ENCODE measurements around the gene SH3YL1. TPM values are rescaled to one million over a fixed set of nuclear protein-coding genes. Genes with fewer than 3 reads are reported as not detected.

The SH3YL1 gene
- total and polyA plus RNA-seq, 2 experiments from 2014 or later = 35.6 to 45.8 TPM

DNA sequence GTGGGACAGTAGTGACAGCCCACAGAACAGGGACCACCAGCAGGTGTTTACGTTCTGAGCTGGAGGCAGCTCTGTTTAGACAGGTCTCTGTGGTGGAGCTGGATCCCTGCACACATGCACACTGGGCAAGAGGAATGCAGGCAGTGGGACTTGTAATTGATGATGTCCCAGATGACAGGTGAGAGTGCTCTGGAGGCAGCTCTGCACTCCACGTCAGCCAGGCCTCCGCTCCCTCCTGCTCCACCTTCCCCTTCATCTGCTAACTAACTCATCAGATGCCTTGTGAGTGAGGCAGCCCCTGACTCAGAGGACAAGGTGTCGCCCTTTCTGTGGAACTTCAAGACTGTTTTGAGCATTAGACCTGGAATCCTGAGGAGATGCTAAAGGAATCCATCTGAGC is 53.2 kb downstream of the SH3YL1 start (continued):
- TF ChIP-seq, protein P1, sequence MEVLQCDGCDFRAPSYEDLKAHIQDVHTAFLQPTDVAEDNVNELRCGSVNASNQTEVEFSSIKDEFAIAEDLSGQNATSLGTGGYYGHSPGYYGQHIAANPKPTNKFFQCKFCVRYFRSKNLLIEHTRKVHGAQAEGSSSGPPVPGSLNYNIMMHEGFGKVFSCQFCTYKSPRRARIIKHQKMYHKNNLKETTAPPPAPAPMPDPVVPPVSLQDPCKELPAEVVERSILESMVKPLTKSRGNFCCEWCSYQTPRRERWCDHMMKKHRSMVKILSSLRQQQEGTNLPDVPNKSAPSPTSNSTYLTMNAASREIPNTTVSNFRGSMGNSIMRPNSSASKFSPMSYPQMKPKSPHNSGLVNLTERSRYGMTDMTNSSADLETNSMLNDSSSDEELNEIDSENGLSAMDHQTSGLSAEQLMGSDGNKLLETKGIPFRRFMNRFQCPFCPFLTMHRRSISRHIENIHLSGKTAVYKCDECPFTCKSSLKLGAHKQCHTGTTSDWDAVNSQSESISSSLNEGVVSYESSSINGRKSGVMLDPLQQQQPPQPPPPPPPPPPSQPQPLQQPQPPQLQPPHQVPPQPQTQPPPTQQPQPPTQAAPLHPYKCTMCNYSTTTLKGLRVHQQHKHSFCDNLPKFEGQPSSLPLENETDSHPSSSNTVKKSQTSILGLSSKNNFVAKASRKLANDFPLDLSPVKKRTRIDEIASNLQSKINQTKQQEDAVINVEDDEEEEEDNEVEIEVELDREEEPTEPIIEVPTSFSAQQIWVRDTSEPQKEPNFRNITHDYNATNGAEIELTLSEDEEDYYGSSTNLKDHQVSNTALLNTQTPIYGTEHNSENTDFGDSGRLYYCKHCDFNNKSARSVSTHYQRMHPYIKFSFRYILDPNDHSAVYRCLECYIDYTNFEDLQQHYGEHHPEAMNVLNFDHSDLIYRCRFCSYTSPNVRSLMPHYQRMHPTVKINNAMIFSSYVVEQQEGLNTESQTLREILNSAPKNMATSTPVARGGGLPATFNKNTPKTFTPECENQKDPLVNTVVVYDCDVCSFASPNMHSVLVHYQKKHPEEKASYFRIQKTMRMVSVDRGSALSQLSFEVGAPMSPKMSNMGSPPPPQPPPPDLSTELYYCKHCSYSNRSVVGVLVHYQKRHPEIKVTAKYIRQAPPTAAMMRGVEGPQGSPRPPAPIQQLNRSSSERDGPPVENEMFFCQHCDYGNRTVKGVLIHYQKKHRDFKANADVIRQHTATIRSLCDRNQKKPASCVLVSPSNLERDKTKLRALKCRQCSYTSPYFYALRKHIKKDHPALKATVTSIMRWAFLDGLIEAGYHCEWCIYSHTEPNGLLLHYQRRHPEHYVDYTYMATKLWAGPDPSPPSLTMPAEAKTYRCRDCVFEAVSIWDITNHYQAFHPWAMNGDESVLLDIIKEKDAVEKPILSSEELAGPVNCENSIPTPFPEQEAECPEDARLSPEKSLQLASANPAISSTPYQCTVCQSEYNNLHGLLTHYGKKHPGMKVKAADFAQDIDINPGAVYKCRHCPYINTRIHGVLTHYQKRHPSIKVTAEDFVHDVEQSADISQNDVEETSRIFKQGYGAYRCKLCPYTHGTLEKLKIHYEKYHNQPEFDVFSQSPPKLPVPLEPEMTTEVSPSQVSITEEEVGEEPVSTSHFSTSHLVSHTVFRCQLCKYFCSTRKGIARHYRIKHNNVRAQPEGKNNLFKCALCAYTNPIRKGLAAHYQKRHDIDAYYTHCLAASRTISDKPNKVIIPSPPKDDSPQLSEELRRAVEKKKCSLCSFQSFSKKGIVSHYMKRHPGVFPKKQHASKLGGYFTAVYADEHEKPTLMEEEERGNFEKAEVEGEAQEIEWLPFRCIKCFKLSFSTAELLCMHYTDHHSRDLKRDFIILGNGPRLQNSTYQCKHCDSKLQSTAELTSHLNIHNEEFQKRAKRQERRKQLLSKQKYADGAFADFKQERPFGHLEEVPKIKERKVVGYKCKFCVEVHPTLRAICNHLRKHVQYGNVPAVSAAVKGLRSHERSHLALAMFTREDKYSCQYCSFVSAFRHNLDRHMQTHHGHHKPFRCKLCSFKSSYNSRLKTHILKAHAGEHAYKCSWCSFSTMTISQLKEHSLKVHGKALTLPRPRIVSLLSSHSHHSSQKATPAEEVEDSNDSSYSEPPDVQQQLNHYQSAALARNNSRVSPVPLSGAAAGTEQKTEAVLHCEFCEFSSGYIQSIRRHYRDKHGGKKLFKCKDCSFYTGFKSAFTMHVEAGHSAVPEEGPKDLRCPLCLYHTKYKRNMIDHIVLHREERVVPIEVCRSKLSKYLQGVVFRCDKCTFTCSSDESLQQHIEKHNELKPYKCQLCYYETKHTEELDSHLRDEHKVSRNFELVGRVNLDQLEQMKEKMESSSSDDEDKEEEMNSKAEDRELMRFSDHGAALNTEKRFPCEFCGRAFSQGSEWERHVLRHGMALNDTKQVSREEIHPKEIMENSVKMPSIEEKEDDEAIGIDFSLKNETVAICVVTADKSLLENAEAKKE (CRISPR knock-in tag; IDR thresholded peaks at IDR 0.05) = no peak
- TF ChIP-seq JUNB (IDR thresholded peaks at IDR 0.05; ENCODE audit: unreplicated experiment) (no peak), EZH2 (IDR thresholded peaks at IDR 0.05; ENCODE audit: low read depth, unreplicated experiment) (no peak)
- TF ChIP-seq, protein P2, sequence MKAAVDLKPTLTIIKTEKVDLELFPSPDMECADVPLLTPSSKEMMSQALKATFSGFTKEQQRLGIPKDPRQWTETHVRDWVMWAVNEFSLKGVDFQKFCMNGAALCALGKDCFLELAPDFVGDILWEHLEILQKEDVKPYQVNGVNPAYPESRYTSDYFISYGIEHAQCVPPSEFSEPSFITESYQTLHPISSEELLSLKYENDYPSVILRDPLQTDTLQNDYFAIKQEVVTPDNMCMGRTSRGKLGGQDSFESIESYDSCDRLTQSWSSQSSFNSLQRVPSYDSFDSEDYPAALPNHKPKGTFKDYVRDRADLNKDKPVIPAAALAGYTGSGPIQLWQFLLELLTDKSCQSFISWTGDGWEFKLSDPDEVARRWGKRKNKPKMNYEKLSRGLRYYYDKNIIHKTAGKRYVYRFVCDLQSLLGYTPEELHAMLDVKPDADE (IDR thresholded peaks at IDR 0.05) = no peak

DNA sequence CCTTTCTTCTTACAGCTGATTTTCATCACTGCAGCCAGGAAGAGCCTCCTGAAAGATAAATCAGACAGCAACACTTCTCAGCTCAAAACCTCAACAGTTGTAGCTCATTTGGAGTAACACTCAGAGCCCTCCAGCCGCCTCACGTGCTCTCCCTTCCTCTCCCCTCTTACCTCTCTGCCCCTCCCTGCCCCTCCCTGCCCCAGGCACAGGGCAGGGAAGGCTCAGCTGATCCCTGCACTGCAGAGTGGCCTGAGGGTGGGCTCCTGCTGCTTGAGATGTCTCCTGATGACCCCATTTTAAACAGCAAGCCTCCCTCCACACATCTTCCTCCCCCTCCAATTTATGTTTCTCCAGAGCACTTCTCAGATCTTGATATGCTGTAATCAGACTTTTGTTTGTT is 54.4 kb downstream of the SH3YL1 start:
- H3K4me3 Mint-ChIP-seq = no peak overlapping the region
- no peaks in the 10 kb centered on the region for H3K36me3 ChIP-seq (ENCODE audit: insufficient read depth)
- H3K27me3 Mint-ChIP-seq (ENCODE audit: insufficient read depth, low read depth, poor library complexity) = no peaks in the 10 kb centered on the region
- peak; percentile 59 for ATAC-seq
- no peaks in the 10 kb centered on the region for H4K20me1 ChIP-seq (replicated peaks; ENCODE audit: insufficient read depth)
- H3K27ac ChIP-seq (ENCODE audit: low read depth) = no peak overlapping the region
- H3K4me1 Mint-ChIP-seq = no peaks in the 10 kb centered on the region
- DNase-seq (ENCODE audit: low spot score) = no peak
- H2AFZ ChIP-seq = peak overlapping the region; percentile 28; the same call in 1 of the 2 replicates
- peaks cover 6% of the 10 kb centered on the region; the same call in 1 of the 3 replicates for H3K36me3 Mint-ChIP-seq (ENCODE audit: low read depth)
- H3K27me3 ChIP-seq (ENCODE audit: insufficient read depth) = no peaks in the 10 kb centered on the region
- H3K79me2 ChIP-seq (replicated peaks; ENCODE audit: insufficient read depth) = no peaks in the 10 kb centered on the region
- no peaks in the 10 kb centered on the region for H3K4me1 ChIP-seq (ENCODE audit: insufficient read depth)
- H3K27ac Mint-ChIP-seq = no peak overlapping the region
- no peaks in the 10 kb centered on the region for H3F3A ChIP-seq (replicated peaks; ENCODE audit: low read depth)
- H3K4me2 ChIP-seq = no peak overlapping the region
- peaks cover 17% of the 10 kb centered on the region for H3K9me3 Mint-ChIP-seq
- 0 out of 2 replicates have a peak, but pooled peaks cover 10% of the 10 kb centered on the region for H3K9me2 ChIP-seq (ENCODE audit: insufficient read depth)
- no peak overlapping the region for H3K4me3 ChIP-seq
- TF ChIP-seq STAT1 (IDR thresholded peaks at IDR 0.05; ENCODE audit: unreplicated experiment) (no peak), EZH2 (IDR thresholded peaks at IDR 0.05; ENCODE audit: low read depth, unreplicated experiment) (no peak), ZNF331 (CRISPR knock-in tag; IDR thresholded peaks at IDR 0.05; ENCODE audit: low read depth) (no peak), JUNB (IDR thresholded peaks at IDR 0.05; ENCODE audit: unreplicated experiment) (no peak), EZH2phosphoT487 (IDR thresholded peaks at IDR 0.05; ENCODE audit: unreplicated experiment) (no peak), CREB1 (CRISPR knock-in tag; IDR thresholded peaks at IDR 0.05; ENCODE audit: low read depth) (no peak)
- TF ChIP-seq, protein P2 (IDR thresholded peaks at IDR 0.05) = no peak
